SK-N-SH (cell line): ENCODE measurements around the gene CTNS.

Experiments
- CHD2 ChIP-seq: fragments of 150-350 bp; IDR thresholded peaks from 2 replicates; pipeline ENCODE4 v1.6.1; 2018; ENCODE audit warnings: low read length; ENCODE audit not compliant: partially characterized antibody
- EP300 ChIP-seq, 2 experiments: IDR thresholded peaks; 2 replicates each; pipeline versions ENCODE4 v1.4.0 to v1.6.1; 2012; ENCODE audit warnings: borderline replicate concordance in 1 of 2, low read depth in 1 of 2, low read length in 1 of 2
- POLR2AphosphoS5 ChIP-seq: IDR thresholded peaks from 2 replicates; pipeline ENCODE4 v1.6.1; 2012; ENCODE audit warnings: low read depth, low read length
- RAD21 ChIP-seq: IDR thresholded peaks from 2 replicates; pipeline ENCODE4 v1.6.1; 2012; ENCODE audit warnings: mild to moderate bottlenecking, low read length
- RFX5 ChIP-seq: IDR thresholded peaks from 2 replicates; pipeline ENCODE4 v1.6.1; 2012; ENCODE audit warnings: mild to moderate bottlenecking, improper control_type of control experiment, low read length
- RXRA ChIP-seq: IDR thresholded peaks from 2 replicates; pipeline ENCODE4 v1.4.0; 2012; ENCODE audit warnings: low read depth, mild to moderate bottlenecking, borderline replicate concordance
- SMC3 ChIP-seq: IDR thresholded peaks from 2 replicates; pipeline ENCODE4 v1.6.1; 2012; ENCODE audit warnings: low read depth, low read length, improper control_type of control experiment
- TAF1 ChIP-seq: IDR thresholded peaks from 2 replicates; pipeline ENCODE4 v1.6.1; 2012; ENCODE audit warnings: low read depth, mild to moderate bottlenecking, low read length, moderate library complexity, borderline replicate concordance
- TCF12 ChIP-seq: IDR thresholded peaks from 2 replicates; pipeline ENCODE4 v1.4.0; 2012
- USF1 ChIP-seq: IDR thresholded peaks from 2 replicates; pipeline ENCODE4 v1.4.0; 2012; ENCODE audit warnings: low read depth, borderline replicate concordance
- TF ChIP-seq, protein P1 (sequence below): fragments of 200-600 bp; sonication (generic); IDR thresholded peaks from 2 replicates; pipeline ENCODE4 v1.6.1; 2017; ENCODE audit warnings: antibody characterized with exemption, mild to moderate bottlenecking, moderate library complexity

GRCh38 chr17:3688027-3688553, 51.5 kb downstream of the CTNS start:
- TF ChIP-seq, protein P1, sequence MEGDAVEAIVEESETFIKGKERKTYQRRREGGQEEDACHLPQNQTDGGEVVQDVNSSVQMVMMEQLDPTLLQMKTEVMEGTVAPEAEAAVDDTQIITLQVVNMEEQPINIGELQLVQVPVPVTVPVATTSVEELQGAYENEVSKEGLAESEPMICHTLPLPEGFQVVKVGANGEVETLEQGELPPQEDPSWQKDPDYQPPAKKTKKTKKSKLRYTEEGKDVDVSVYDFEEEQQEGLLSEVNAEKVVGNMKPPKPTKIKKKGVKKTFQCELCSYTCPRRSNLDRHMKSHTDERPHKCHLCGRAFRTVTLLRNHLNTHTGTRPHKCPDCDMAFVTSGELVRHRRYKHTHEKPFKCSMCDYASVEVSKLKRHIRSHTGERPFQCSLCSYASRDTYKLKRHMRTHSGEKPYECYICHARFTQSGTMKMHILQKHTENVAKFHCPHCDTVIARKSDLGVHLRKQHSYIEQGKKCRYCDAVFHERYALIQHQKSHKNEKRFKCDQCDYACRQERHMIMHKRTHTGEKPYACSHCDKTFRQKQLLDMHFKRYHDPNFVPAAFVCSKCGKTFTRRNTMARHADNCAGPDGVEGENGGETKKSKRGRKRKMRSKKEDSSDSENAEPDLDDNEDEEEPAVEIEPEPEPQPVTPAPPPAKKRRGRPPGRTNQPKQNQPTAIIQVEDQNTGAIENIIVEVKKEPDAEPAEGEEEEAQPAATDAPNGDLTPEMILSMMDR = no peak
- TF ChIP-seq EP300 (IDR thresholded peaks at IDR 0.05; ENCODE audit: borderline replicate concordance in 1 of 2, low read depth in 1 of 2, low read length in 1 of 2) (no peak), CHD2 (no peak), USF1 (no peak), RAD21 (no peak), TCF12 (no peak), SMC3 (no peak), TAF1 (no peak), RXRA (no peak), POLR2AphosphoS5 (no peak), RFX5 (no peak)
